Retinal pigment epithelial cell (primary cell): ENCODE results near the gene KRT26.

Experiments
- DNase-seq: peaks from one replicate; pipeline ENCODE4 v3.0.0-alpha.2; 2010; ENCODE audit warnings: low read depth
- H3K4me3 ChIP-seq: 2 replicates; pipeline ENCODE4 v1.5.1; 2011; ENCODE audit warnings: mild to moderate bottlenecking, low read length, control low read depth, moderate library complexity
- TF ChIP-seq, protein P1 (sequence below): conservative IDR thresholded peaks from 2 replicates; pipeline ENCODE4 v1.5.1; 2011; ENCODE audit warnings: low read depth, low read length, control low read depth, inconsistent platforms

The KRT26 gene

DNA sequence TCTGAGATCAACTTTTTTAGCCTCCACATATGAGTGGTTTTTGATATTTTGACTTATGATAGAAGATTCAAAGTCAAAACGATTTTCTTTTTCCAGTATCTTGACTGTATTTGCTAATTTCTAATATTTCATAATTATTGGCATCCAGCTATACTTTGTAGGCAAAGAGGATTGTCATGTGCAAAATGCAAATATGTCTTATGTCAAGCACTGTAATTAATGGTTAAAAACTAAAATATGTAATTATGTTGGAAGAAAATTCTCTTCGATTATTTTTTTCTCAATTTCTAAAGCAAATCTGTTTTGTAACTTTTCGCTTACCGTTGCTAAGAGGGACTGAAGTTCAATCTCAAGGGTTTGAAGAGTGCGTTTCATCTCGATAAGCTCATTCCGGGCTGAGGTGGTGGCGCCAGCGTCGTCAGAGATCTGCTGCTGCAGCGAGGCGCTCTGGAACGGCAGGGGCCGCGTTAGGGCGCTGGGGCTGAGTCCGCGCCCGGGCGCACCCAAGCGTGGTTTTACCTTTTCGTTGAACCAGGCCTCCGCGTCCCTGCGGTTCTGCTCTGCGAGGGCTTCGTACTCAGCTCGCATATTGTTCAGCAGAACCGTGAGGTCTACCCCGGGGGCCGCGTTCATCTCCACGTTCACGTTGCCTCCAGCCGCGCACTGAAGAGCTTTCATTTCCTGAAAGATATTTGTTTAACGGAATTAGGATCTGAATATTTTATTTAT is 7.3 kb upstream of the KRT26 start:
- H3K4me3 ChIP-seq = peak overlapping the region; percentile 25
- no peak for DNase-seq
- TF ChIP-seq, protein P1, sequence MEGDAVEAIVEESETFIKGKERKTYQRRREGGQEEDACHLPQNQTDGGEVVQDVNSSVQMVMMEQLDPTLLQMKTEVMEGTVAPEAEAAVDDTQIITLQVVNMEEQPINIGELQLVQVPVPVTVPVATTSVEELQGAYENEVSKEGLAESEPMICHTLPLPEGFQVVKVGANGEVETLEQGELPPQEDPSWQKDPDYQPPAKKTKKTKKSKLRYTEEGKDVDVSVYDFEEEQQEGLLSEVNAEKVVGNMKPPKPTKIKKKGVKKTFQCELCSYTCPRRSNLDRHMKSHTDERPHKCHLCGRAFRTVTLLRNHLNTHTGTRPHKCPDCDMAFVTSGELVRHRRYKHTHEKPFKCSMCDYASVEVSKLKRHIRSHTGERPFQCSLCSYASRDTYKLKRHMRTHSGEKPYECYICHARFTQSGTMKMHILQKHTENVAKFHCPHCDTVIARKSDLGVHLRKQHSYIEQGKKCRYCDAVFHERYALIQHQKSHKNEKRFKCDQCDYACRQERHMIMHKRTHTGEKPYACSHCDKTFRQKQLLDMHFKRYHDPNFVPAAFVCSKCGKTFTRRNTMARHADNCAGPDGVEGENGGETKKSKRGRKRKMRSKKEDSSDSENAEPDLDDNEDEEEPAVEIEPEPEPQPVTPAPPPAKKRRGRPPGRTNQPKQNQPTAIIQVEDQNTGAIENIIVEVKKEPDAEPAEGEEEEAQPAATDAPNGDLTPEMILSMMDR = no peak

DNA sequence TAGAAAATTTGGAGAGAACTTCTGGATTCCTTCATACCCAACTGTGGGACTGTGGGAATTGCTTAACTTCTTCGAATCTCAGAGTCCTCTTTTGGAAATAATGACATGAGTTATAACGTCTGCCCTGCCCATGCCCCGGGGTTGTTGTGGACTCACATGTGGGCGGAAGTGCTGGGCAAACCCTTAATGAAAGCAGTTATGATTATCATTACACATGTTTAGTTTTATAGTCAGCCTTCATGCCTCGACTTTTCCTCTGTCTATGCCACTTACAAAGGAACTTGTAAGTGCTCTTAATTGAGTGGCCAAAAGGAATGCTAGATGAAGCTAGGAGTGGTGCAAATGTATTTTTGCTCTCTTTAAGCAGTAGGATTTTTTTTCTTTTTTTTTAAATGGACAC is 6.5 kb upstream of the KRT26 start:
- TF ChIP-seq, protein P1 = no peak
- no peak overlapping the region for H3K4me3 ChIP-seq
- DNase-seq = no peak

DNA sequence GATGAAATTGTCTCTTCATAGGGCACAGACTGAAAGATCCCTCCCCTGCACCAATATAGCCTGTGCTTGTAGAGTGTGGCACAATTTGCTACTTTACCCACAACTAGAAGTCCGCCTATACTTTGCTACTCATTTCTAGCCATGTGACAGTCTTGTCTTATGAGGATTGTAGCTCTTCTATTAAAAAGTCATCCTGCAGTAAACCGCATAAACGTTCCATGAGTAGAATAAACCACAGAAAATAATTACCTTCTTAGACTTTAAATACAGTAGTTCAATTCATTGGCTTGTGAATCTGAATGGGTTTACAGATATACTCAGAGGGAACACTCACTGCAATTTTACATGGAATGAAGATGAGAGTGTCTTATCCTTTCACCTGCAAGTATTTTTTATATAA is 6.0 kb upstream of the KRT26 start:
- DNase-seq = no peak
- TF ChIP-seq, protein P1 = no peak
- no peak overlapping the region for H3K4me3 ChIP-seq

DNA sequence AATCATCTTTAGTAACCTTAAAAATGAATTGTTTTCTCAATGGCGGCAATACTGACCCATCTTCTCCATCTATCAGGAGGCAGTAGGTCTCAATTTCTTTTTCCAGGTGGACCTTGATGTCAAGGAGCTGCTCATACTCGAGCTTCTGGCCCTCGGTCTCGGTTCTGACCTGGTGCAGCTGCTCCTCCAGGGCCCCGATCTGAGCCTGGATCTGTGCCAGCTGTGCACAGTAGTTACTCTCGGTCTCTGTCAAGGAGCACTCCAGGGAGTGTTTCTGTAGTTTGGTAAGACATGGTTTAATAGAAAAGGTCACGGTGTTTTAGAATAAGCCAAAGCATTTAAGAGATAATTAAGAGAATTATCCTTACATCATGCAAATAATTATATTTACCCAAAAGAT is 5.5 kb upstream of the KRT26 start:
- H3K4me3 ChIP-seq = no peak overlapping the region
- TF ChIP-seq, protein P1 = no peak
- no peak for DNase-seq

DNA sequence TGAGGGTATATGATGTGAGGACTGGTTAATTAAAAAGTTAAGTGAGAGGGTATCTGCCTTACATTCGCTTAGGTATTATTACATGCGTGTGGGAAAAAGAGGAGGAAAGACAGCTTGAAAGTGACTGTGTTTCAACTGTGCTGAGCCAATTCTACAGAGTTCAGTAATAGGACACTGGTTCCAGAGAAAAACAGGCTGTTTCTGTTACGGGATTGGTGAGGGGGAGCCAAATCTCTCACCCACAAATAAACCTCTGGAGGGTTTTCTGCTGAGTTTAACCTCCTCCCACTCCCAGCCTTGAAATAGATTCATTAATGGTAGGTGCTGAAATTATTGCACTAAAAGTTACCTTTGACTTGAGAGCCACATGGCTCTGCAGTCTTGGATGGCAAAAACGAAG is 3.9 kb upstream of the KRT26 start:
- DNase-seq = no peak
- H3K4me3 ChIP-seq = no peak overlapping the region
- TF ChIP-seq, protein P1 = no peak

DNA sequence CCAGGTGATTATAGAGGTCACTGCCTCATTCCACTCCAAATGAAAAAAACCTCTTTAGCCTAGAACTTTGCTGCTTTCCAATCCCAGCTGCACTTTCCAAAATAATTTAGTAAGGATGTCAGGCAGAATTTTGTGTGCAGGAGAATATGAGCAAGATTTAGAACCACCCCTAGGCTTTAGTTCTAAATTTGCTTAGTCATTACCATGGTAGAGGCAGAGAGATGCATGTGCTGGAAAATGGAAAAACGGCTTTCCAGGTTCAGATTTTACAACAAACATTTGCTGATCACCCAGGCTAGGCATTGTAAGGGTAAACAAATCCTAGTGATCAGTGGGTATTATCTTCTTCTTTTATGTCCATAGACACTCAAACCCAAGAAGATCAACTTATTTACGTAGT is 6.3 kb downstream of the KRT26 start:
- TF ChIP-seq, protein P1 = no peak
- no peak overlapping the region for H3K4me3 ChIP-seq
- no peak for DNase-seq

DNA sequence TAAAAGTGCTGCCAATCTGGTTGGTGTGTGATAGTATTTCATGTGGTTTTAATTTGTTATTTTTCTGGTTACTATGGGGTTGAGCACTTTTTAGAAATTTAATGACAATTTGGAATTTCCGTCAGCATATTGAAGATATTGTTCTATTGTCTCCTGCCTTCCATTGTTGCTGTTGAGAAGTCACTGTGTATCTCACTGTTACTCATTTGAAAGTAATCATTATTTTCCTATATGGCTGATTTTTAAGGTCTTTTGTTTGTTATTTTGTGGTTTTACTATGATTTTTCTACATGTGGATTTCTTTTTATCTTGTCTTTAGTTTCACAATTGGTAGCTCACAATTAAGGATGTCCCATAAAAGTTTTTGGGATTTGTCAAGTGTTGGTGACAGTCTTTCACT is 8.2 kb downstream of the KRT26 start:
- TF ChIP-seq, protein P1 = no peak
- no peak for DNase-seq
- no peak overlapping the region for H3K4me3 ChIP-seq
